WTC11 (cell line): Measurements from ENCODE around the gene RIMBP2. TPM values are rescaled to one million over a fixed set of nuclear protein-coding genes. Genes with fewer than 3 reads are reported as not detected.

ENCODE experiments used
- ATAC-seq: fragments of 200-7000 bp; cut with Tn5 transposase; 2 replicates; pipeline ENCODE4 v1.10.0; 2021; ENCODE audit warnings: mild to moderate bottlenecking, moderate library complexity
- CTCF ChIA-PET: fragments of 300-600 bp; sonication (Branson Sonifier 250); formaldehyde crosslinking; loops from one replicate; lab custom pipeline; 2021; ENCODE audit warnings: antibody characterized with exemption; lab: Charles Lee
- POLR2A ChIA-PET: fragments of 350-600 bp; sonication (Branson Sonifier 250); formaldehyde crosslinking; loops from one replicate; lab custom pipeline; 2021; ENCODE audit warnings: antibody characterized with exemption; lab: Charles Lee
- DNase-seq: peaks from one replicate; pipeline ENCODE4 v3.0.0; 2021; ENCODE audit warnings: low spot score
- H3K27ac Mint-ChIP-seq: 2 replicates; pipeline ENCODE4 v1.8.0; 2021; ENCODE audit warnings: mixed read lengths
- H3K27me3 Mint-ChIP-seq: 2 replicates; pipeline ENCODE4 v1.8.0; 2021; ENCODE audit warnings: low read depth, mild to moderate bottlenecking, moderate library complexity, mixed read lengths
- H3K36me3 Mint-ChIP-seq: 2 replicates; pipeline ENCODE4 v1.8.0; 2021; ENCODE audit warnings: mixed read lengths
- H3K4me1 Mint-ChIP-seq: 2 replicates; pipeline ENCODE4 v1.8.0; 2022; ENCODE audit warnings: mixed read lengths
- H3K4me3 Mint-ChIP-seq: 2 replicates; pipeline ENCODE4 v1.8.0; 2021; ENCODE audit warnings: mild to moderate bottlenecking, moderate library complexity, mixed read lengths
- H3K9me3 Mint-ChIP-seq: 2 replicates; pipeline ENCODE4 v1.8.0; 2021; ENCODE audit warnings: mixed read lengths
- ELF4 ChIP-seq: sonication (generic); formaldehyde crosslinking; IDR thresholded peaks from 2 replicates; pipeline ENCODE4 v1.8.1; 2022; ENCODE audit warnings: low read depth, mild to moderate bottlenecking, moderate library complexity, missing genetic modification reagents
- HMGA2 ChIP-seq: fragments of 250-450 bp; sonication (Bioruptor Pico); IDR thresholded peaks from 2 replicates; pipeline ENCODE4 v1.4.0; 2021; ENCODE audit warnings: mild to moderate bottlenecking, moderate library complexity
- KAT7 ChIP-seq: sonication (generic); formaldehyde crosslinking; IDR thresholded peaks from 2 replicates; pipeline ENCODE4 v1.8.1; 2023; ENCODE audit warnings: missing genetic modification reagents, mild to moderate bottlenecking, borderline replicate concordance
- MXD4 ChIP-seq: fragments of 250-450 bp; sonication (Bioruptor Pico); IDR thresholded peaks from 2 replicates; pipeline ENCODE4 v1.8.0; 2021; ENCODE audit warnings: mild to moderate bottlenecking, moderate library complexity, borderline replicate concordance
- NR2C2 ChIP-seq: sonication (generic); formaldehyde crosslinking; IDR thresholded peaks from 2 replicates; pipeline ENCODE4 v1.8.0; 2022; ENCODE audit warnings: mild to moderate bottlenecking, missing genetic modification reagents
- NR3C1 ChIP-seq: sonication (generic); formaldehyde crosslinking; conservative IDR thresholded peaks from 2 replicates; pipeline ENCODE4 v1.8.1; 2023; ENCODE audit warnings: low read depth, mild to moderate bottlenecking, missing genetic modification reagents
- PRRX2 ChIP-seq: fragments of 250-450 bp; sonication (Bioruptor Pico); IDR thresholded peaks from 2 replicates; pipeline ENCODE4 v1.8.0; 2021; ENCODE audit warnings: mild to moderate bottlenecking
- RORB ChIP-seq: fragments of 250-450 bp; sonication (Bioruptor Pico); IDR thresholded peaks from 2 replicates; pipeline ENCODE4 v1.9.0; 2021; ENCODE audit warnings: mild to moderate bottlenecking
- ZBTB21 ChIP-seq: sonication (generic); formaldehyde crosslinking; IDR thresholded peaks from 2 replicates; pipeline ENCODE4 v1.8.1; 2023; ENCODE audit warnings: mild to moderate bottlenecking, missing genetic modification reagents, borderline replicate concordance
- ZNF121 ChIP-seq: sonication (generic); formaldehyde crosslinking; IDR thresholded peaks from 2 replicates; pipeline ENCODE4 v1.8.0; 2023; ENCODE audit warnings: missing genetic modification reagents
- ZNF317 ChIP-seq: sonication (generic); formaldehyde crosslinking; IDR thresholded peaks from 2 replicates; pipeline ENCODE4 v1.8.1; 2023; ENCODE audit warnings: low read depth, mild to moderate bottlenecking, moderate library complexity, missing genetic modification reagents, borderline replicate concordance
- ZNF423 ChIP-seq: fragments of 250-450 bp; sonication (Bioruptor Pico); IDR thresholded peaks from 2 replicates; pipeline ENCODE4 v2.1.2; 2022; ENCODE audit warnings: mild to moderate bottlenecking, moderate library complexity
- ZNF671 ChIP-seq: fragments of 250-450 bp; sonication (Bioruptor Pico); IDR thresholded peaks from 2 replicates; pipeline ENCODE4 v1.8.0; 2021; ENCODE audit warnings: mild to moderate bottlenecking
- total RNA-seq: library from RNA; stranded (reverse); gene quantifications from 3 replicates; pipeline ENCODE4 v1.2.3, GENCODE V29; 2021
- TF ChIP-seq, protein P1 (sequence below): fragments of 250-450 bp; sonication (Bioruptor Pico); conservative IDR thresholded peaks from 2 replicates; pipeline ENCODE4 v1.9.0; 2021; ENCODE audit warnings: mild to moderate bottlenecking
- TF ChIP-seq, protein P2 (sequence below): sonication (generic); formaldehyde crosslinking; IDR thresholded peaks from 2 replicates; pipeline ENCODE4 v1.8.1; 2023; ENCODE audit warnings: mild to moderate bottlenecking, missing genetic modification reagents
- TF ChIP-seq, protein P3 (sequence below): fragments of 250-450 bp; sonication (Bioruptor Pico); IDR thresholded peaks from 2 replicates; pipeline ENCODE4 v1.9.0; 2021; ENCODE audit warnings: mild to moderate bottlenecking
- TF ChIP-seq, protein P4 (sequence below): sonication (generic); formaldehyde crosslinking; IDR thresholded peaks from 2 replicates; pipeline ENCODE4 v1.8.1; 2023; ENCODE audit warnings: mild to moderate bottlenecking, missing genetic modification reagents, moderate library complexity
- TF ChIP-seq, protein P5 (sequence below): sonication (generic); formaldehyde crosslinking; IDR thresholded peaks from 2 replicates; pipeline ENCODE4 v1.8.1; 2022; ENCODE audit warnings: mild to moderate bottlenecking, missing genetic modification reagents, moderate library complexity, borderline replicate concordance
- TF ChIP-seq, protein P6 (sequence below): sonication (generic); formaldehyde crosslinking; conservative IDR thresholded peaks from 2 replicates; pipeline ENCODE4 v1.8.1; 2023; ENCODE audit warnings: mild to moderate bottlenecking, low read depth, missing genetic modification reagents, moderate library complexity

Gene RIMBP2
- total RNA-seq, 1 experiment from 2014 or later: 2.6 TPM

DNA sequence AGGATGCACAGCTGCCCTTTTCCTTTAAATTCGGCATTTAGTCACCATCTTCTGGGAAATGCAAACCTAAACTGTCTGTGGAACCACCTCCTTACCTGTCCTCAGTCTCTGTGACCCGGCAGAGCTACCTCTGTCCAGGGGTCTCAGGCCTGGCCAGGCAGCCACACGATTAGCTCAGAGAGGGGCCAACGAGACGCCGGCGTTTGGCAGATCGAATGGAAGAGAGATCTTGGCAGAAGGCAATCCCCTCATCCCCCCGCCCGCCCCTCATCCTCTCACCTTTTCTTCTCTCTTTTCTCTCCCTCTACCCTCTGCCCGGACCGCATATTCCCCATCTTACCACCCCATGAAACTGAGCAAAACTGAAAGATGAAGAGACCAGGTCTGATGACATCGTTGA lies 277.4 kb downstream of the RIMBP2 start:
- ATAC-seq (no peak), DNase-seq (no peak)
- ChIA-PET CTCF (no interaction called here), POLR2A (no interaction called here)
- peaks cover 20% of the 10 kb centered on the region for H3K9me3 Mint-ChIP-seq
- no peak overlapping the region for H3K27ac Mint-ChIP-seq
- H3K27me3 Mint-ChIP-seq: no peaks in the 10 kb centered on the region
- H3K36me3 Mint-ChIP-seq: peaks cover 5% of the 10 kb centered on the region
- no peaks in the 10 kb centered on the region for H3K4me1 Mint-ChIP-seq
- TF ChIP-seq, protein P1, sequence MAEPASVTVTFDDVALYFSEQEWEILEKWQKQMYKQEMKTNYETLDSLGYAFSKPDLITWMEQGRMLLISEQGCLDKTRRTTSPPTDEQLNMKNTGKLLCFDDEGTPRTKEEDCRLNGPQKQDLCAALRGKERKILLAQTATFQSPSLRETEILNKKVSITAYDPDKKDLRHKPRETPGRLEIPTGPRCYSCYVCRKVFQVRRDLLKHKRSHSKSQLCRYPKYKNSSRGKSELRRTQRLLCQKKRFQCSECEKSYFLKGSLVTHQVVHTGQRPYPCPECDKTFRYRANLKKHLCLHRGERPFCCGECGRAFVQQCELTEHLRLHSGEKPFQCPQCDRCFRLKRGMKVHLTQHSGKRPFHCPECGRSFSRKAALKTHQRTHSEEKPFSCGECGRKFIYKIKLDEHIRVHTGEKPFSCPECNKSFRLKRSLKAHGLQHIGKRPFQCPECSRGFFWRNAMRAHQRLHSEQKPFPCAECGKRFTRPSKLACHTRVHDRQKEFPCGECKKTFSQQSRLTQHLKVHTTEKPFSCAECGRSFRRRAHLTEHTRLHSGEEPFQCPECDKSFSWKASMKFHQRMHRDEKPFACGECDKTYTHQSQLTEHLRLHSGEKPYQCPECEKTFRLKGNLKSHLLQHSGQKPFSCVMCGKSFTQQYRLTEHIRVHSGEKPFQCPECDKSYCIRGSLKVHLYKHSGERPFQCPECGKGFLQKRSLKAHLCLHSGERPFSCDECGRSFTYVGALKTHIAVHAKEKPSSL (CRISPR knock-in tag): no peak
- TF ChIP-seq ZBTB21 (no peak), RORB (CRISPR knock-in tag) (no peak)
- TF ChIP-seq, protein P2, sequence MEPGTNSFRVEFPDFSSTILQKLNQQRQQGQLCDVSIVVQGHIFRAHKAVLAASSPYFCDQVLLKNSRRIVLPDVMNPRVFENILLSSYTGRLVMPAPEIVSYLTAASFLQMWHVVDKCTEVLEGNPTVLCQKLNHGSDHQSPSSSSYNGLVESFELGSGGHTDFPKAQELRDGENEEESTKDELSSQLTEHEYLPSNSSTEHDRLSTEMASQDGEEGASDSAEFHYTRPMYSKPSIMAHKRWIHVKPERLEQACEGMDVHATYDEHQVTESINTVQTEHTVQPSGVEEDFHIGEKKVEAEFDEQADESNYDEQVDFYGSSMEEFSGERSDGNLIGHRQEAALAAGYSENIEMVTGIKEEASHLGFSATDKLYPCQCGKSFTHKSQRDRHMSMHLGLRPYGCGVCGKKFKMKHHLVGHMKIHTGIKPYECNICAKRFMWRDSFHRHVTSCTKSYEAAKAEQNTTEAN: no peak
- TF ChIP-seq, protein P3, sequence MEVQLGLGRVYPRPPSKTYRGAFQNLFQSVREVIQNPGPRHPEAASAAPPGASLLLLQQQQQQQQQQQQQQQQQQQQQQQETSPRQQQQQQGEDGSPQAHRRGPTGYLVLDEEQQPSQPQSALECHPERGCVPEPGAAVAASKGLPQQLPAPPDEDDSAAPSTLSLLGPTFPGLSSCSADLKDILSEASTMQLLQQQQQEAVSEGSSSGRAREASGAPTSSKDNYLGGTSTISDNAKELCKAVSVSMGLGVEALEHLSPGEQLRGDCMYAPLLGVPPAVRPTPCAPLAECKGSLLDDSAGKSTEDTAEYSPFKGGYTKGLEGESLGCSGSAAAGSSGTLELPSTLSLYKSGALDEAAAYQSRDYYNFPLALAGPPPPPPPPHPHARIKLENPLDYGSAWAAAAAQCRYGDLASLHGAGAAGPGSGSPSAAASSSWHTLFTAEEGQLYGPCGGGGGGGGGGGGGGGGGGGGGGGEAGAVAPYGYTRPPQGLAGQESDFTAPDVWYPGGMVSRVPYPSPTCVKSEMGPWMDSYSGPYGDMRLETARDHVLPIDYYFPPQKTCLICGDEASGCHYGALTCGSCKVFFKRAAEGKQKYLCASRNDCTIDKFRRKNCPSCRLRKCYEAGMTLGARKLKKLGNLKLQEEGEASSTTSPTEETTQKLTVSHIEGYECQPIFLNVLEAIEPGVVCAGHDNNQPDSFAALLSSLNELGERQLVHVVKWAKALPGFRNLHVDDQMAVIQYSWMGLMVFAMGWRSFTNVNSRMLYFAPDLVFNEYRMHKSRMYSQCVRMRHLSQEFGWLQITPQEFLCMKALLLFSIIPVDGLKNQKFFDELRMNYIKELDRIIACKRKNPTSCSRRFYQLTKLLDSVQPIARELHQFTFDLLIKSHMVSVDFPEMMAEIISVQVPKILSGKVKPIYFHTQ (CRISPR knock-in tag): no peak
- H3K4me3 Mint-ChIP-seq: no peak overlapping the region

DNA sequence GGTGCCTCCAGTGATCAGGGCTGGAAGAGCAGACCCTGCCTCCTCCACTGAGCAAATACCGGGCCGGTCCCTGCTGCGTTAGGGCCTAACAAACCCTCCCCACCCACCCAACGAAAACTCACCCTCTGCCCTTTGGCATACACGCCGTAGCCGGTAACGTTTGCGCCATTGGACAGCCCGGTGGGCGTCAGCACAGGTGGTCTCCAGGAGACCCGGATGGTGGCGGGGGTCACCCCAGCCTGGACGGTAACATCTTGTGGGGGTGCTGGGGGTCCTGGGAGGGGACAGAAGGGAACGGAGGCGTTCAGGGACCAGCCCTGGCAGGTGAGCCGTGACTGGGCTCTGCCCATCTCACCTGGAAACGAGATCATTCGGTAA lies 277.9 kb downstream of the RIMBP2 start:
- ATAC-seq: no peak
- no peaks in the 10 kb centered on the region for H3K4me1 Mint-ChIP-seq
- H3K27ac Mint-ChIP-seq: no peak overlapping the region

More for the DNA sequence above, 277.9 kb downstream of the RIMBP2 start:
- peaks cover 20% of the 10 kb centered on the region for H3K9me3 Mint-ChIP-seq
- TF ChIP-seq ZNF121 (CRISPR knock-in tag) (no peak), ZNF317 (no peak), KAT7 (no peak), NR3C1 (CRISPR knock-in tag) (no peak), ELF4 (no peak), MXD4 (CRISPR knock-in tag) (no peak), NR2C2 (CRISPR knock-in tag) (no peak), ZNF671 (CRISPR knock-in tag) (no peak), ZNF423 (no peak), HMGA2 (CRISPR knock-in tag) (no peak), PRRX2 (CRISPR knock-in tag) (no peak)
- TF ChIP-seq, protein P1 (CRISPR knock-in tag): no peak
- TF ChIP-seq, protein P4, sequence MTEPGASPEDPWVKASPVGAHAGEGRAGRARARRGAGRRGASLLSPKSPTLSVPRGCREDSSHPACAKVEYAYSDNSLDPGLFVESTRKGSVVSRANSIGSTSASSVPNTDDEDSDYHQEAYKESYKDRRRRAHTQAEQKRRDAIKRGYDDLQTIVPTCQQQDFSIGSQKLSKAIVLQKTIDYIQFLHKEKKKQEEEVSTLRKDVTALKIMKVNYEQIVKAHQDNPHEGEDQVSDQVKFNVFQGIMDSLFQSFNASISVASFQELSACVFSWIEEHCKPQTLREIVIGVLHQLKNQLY (CRISPR knock-in tag): no peak
- TF ChIP-seq, protein P5, sequence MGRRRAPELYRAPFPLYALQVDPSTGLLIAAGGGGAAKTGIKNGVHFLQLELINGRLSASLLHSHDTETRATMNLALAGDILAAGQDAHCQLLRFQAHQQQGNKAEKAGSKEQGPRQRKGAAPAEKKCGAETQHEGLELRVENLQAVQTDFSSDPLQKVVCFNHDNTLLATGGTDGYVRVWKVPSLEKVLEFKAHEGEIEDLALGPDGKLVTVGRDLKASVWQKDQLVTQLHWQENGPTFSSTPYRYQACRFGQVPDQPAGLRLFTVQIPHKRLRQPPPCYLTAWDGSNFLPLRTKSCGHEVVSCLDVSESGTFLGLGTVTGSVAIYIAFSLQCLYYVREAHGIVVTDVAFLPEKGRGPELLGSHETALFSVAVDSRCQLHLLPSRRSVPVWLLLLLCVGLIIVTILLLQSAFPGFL (CRISPR knock-in tag): no peak
- TF ChIP-seq, protein P6, sequence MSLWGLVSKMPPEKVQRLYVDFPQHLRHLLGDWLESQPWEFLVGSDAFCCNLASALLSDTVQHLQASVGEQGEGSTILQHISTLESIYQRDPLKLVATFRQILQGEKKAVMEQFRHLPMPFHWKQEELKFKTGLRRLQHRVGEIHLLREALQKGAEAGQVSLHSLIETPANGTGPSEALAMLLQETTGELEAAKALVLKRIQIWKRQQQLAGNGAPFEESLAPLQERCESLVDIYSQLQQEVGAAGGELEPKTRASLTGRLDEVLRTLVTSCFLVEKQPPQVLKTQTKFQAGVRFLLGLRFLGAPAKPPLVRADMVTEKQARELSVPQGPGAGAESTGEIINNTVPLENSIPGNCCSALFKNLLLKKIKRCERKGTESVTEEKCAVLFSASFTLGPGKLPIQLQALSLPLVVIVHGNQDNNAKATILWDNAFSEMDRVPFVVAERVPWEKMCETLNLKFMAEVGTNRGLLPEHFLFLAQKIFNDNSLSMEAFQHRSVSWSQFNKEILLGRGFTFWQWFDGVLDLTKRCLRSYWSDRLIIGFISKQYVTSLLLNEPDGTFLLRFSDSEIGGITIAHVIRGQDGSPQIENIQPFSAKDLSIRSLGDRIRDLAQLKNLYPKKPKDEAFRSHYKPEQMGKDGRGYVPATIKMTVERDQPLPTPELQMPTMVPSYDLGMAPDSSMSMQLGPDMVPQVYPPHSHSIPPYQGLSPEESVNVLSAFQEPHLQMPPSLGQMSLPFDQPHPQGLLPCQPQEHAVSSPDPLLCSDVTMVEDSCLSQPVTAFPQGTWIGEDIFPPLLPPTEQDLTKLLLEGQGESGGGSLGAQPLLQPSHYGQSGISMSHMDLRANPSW (CRISPR knock-in tag): no peak
- TF ChIP-seq, all 79 proteins: peak for 0
- no peak overlapping the region for H3K4me3 Mint-ChIP-seq
- H3K27me3 Mint-ChIP-seq: no peaks in the 10 kb centered on the region
- CTCF ChIA-PET: no interaction called here
- POLR2A ChIA-PET: no interaction called here
- DNase-seq: no peak
- H3K36me3 Mint-ChIP-seq: peaks cover 9% of the 10 kb centered on the region
